ENCODE results near the gene CADPS2.
"Not testable (repeated sequence)": the region's sequence is repeated elsewhere in the genome, so short reads cannot be mapped to it uniquely, and the experiment has no call there.

Gene CADPS2

GRCh38 chr7:122304996-122305421, 581.3 kb downstream of the CADPS2 start:
- no peak for DNase-seq

- DNase-seq = no peak
Observed at GRCh38 chr7:122304319-122304975, 581.8 kb downstream of the CADPS2 start, which contains the start of gene FEZF1. FEZF1 (minus strand) TSS chr7:122304750; CDS start chr7:122304437, 313 bp downstream.

GRCh38 chr7:122303531-122304318, 582.5 kb downstream of the CADPS2 start:
- DNase-seq = no peak

- DNase-seq = no peak
Observed at GRCh38 chr7:122302761-122303530, 583.3 kb downstream of the CADPS2 start.

GRCh38 chr7:122301858-122302760, 584.2 kb downstream of the CADPS2 start:
- no peak for DNase-seq

GRCh38 chr7:122300956-122301833, 585.1 kb downstream of the CADPS2 start:
- no peak for DNase-seq

GRCh38 chr7:122300211-122300932, 585.9 kb downstream of the CADPS2 start:
- DNase-seq = no peak

GRCh38 chr7:122299624-122300210, 586.5 kb downstream of the CADPS2 start:
- DNase-seq = no peak

- no peak for DNase-seq
Observed at GRCh38 chr7:122298618-122299017, 587.6 kb downstream of the CADPS2 start.

- DNase-seq = no peak
Observed at GRCh38 chr7:122298131-122298530, 588.1 kb downstream of the CADPS2 start.

- no peak for DNase-seq
Observed at GRCh38 chr7:122291189-122291588, 595.1 kb downstream of the CADPS2 start.

- DNase-seq = no peak
Observed at GRCh38 chr7:122290476-122290875, 595.8 kb downstream of the CADPS2 start.

- no peak for DNase-seq
Observed at GRCh38 chr7:122289426-122289825, 596.8 kb downstream of the CADPS2 start.

GRCh38 chr7:122284608-122285007, 601.7 kb downstream of the CADPS2 start:
- not testable (repeated sequence) for DNase-seq

- DNase-seq = no peak
Observed at GRCh38 chr7:122273117-122273516, 613.1 kb downstream of the CADPS2 start.

GRCh38 chr7:122269241-122269640, 617.0 kb downstream of the CADPS2 start:
- DNase-seq = no peak

All from activated CD4-positive, alpha-beta T cell treated with anti-CD3 and anti-CD28 coated beads, Interleukin-2, amount 50 U/mL, for 16 hours (primary cell).